GM15510 (cell line): ENCODE measurements around the gene SH3RF3.

Experiments
- POLR2A ChIP-seq: IDR thresholded peaks from 3 replicates; pipeline ENCODE4 v1.6.1; 2011; ENCODE audit warnings: borderline replicate concordance; ENCODE audit not compliant: insufficient read length; ENCODE audit errors: extremely low read depth

SH3RF3 gene

DNA sequence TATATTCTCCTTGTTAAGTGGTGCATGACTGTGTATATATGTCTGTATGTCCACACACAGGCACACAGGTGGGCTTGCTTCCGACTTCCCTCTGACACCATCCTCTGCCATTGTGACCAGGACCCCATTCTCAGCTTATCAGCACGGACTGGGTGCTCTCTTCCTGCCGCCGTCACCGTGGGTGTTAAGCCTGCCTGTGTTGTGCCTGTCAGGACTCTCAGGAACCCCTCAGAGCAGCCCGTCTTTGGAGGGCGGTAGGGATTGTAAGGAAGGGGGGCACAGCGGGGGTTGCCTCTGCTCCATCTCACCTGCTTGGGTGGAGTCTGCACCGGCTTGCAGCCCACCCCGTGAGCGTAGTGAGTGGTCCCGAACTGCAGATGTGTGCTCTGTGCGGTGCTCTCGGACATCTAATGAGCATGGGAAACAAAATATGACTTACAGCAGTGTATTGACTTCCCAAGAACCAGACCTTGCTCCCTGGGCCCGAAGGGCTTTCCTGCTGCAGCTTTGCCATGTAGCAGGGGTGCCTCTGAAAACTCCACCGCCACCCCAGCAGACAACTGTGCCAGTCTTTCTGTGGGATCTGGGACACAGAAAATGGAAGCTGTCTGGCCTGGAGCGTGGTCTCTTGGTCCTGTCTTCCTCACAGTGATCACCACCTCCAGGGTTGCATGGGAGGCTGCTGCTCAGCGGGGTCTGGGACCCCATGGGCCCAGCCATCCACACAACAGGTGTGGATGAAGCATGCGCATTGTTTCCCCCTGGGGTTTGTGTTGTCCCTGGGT, 58.9 kb downstream of the SH3RF3 start:
- no peak for TF ChIP-seq POLR2A

DNA sequence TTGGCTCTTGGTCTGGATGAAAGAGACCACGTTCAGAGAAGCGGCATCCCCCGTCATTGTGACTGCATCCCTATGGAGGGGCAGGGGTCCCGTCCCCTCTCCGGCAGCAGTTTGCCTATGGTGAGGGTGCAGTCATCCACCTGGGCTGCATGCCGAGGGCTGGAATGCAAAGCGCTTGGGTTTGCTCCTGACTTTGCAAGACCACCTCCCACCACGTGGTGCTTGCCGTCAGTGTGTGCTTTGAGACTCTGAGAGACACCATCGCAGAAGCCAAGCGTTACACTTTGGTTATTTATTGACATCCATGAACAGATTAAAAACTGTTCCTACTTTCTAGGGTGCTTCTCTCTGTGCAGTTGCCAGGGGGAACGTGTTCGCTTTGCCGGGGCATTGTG, 59.5 kb downstream of the SH3RF3 start:
- TF ChIP-seq POLR2A = no peak

DNA sequence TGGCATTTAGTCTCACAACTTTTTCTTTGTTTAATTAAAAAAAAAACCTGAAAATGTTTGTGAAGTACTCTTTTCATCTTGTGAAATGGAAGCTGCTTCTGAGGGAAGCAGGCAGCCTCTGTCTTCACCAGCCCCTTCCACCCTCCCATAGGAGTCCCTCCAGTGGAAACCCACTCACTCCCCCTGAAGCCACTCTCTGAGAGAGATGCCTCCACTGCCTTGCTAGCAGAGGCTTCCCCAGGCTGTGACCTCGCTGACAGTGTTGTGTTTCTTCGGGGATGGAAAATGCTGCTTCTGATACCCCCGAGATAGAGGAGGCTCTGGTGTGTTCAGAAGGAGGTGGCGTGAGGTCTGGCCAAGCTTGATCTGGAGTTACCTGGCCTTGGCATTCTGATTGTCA, 59.9 kb downstream of the SH3RF3 start:
- no peak for TF ChIP-seq POLR2A

DNA sequence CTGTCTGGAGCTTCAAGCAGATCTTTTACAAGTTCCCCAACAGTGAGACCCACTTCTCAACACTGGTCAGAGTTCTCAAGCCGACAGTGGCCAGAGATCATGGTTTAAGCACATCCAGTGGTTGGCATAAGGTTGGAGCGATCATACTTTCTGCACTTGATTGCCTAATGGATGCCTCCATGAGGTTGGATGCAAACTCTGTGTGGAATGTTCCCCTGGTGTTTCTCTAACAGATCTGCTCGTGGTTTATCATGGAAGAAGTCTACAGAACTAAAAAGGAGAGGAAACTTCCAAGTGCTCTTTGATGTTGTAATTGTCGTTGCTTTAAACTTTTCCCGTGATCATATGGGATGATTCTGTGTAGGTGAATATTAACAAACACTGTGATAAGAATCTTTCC, 60.7 kb downstream of the SH3RF3 start:
- TF ChIP-seq POLR2A = no peak

DNA sequence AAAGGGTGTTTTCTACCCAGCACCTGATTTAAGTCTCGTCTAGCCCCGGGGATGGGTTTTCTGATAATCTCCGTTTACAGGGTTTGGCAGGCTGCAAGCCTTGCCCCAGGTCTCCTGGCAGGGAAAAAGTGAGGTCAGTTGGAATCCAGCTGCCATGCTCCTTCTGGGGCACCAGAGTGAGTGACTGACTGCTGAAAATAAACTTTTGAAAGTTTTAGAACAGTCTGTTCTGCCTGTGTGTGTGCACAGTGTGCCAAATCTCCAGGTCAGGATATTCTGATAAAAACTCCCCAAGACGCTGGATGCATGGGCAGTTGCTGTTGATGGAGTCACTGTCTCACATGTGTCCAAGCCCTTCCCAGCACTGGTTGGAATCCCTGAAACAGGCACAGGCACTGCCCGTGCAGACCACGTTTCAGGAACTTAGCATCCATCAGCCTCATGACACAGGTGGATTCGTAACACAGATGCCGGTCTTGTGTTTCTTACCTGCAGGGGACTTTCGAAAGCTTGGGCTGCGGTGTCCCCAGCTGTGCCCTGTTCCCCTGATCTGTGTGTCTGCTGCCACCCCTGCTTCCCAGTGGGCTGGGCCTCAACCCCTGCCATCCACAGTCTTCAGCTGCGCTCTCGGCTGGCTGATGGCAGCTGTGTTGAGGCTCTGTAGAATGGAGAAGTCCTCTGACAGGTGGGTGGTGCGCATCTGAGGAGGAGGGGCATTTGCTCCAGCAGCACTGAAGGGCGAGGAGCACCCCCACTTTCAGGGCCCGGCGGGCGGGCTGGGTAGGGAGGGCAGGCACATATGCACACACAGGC, 65.0 kb downstream of the SH3RF3 start:
- no peak for TF ChIP-seq POLR2A

DNA sequence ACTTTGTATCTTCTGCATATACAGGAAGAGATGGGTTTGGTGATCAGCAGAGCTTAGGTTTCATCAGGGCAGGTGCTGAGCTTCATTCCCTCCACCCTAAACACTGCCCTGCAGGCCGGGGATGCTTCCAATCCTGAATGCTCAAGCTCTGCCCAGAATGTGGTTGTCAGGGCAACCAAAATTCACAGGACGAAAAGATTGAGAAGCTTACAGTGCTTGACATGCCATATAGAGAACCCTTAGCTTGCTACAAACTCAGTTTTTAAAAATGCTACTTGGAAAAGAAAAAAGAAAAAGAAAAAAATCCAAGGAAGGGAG, 65.6 kb downstream of the SH3RF3 start:
- no peak for TF ChIP-seq POLR2A

DNA sequence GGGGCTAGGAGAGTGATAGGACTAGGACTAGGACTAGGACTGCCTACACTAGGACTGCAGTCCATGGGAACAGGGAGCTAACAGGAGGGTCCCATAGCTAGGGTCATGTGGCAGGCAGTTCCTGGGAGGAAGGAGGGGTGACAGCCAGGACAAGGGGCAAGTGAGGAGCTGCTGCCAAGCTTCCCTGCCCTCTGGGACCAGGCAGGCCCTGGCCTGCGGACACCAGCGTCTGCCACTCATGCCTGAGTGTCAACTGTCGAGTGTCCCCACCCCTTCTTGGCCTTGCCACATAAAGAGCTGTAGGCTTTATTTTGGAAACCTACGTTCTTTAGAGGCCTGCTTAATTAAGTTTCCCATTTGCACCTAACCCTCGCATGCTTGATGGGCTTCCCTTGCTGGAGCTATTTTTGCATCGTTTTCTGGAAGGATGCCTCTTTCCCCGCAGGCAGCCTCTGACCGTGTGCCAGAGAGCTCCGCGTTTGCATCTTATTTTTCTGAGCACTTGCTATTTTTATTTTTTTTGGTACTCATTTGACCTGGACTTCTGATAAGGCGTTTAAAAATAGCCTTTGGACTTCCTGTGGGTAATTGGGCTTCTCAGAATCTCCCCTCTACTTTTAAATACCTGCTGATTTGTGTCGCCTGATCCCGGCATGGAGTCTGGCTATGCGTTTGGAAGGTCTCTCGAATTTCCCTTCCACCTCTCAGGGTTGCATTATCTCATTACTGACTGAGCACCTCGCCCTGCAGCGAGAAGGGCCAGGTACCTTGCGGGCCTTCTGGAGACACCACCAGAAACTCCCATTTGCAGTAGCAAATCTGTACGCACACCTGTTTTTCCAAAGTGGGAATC, 66.4 kb downstream of the SH3RF3 start:
- no peak for TF ChIP-seq POLR2A

GRCh38 chr2:109196081-109196875, 67.3 kb downstream of the SH3RF3 start:
- no peak for TF ChIP-seq POLR2A

- no peak for TF ChIP-seq POLR2A
These were observed 68.8 kb downstream of the SH3RF3 start for GRCh38 chr2:109197491-109198418.

GRCh38 chr2:109199790-109200189, 70.8 kb downstream of the SH3RF3 start:
- no peak for TF ChIP-seq POLR2A

DNA sequence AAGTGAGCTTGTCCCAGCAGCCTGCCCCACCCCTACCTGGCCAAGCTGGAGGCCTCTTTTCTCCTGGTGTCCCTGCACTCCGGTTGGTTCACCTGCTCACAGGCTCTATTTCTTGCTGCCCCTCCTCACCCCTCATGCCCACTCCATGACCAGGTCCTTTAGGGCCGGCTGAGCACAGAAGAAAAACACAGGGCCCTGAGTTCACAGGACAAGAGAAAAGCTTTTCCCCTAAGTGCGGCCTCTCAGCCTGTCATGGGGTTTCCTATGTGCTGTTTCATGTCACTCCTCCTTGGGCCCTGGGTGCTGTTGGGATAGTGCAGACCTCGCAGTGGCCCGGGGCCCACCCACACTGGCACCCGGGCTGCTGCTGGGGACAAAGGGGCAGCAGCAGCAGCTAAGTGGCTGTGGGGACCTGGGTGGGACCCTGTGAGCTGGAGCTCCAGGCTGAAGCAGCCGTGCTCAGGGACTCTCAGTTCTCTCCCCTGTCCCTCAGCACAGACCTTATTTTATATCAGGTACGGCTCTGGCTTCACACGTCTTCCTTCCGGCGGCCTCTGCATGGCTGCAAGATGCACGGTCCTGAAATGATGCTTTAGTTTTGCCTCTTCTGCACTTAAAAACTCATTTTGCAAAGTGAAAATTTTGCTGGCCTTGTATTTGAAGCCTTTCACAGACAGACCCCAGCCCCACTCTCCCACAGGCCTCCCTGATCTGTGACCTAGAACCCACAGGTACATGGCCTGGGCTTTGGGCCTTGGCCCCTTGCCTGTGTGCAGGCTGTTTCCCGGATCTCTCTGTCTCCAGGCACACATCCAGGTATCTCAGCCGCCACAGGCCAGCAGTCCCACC, 71.8 kb downstream of the SH3RF3 start:
- TF ChIP-seq POLR2A = no peak

DNA sequence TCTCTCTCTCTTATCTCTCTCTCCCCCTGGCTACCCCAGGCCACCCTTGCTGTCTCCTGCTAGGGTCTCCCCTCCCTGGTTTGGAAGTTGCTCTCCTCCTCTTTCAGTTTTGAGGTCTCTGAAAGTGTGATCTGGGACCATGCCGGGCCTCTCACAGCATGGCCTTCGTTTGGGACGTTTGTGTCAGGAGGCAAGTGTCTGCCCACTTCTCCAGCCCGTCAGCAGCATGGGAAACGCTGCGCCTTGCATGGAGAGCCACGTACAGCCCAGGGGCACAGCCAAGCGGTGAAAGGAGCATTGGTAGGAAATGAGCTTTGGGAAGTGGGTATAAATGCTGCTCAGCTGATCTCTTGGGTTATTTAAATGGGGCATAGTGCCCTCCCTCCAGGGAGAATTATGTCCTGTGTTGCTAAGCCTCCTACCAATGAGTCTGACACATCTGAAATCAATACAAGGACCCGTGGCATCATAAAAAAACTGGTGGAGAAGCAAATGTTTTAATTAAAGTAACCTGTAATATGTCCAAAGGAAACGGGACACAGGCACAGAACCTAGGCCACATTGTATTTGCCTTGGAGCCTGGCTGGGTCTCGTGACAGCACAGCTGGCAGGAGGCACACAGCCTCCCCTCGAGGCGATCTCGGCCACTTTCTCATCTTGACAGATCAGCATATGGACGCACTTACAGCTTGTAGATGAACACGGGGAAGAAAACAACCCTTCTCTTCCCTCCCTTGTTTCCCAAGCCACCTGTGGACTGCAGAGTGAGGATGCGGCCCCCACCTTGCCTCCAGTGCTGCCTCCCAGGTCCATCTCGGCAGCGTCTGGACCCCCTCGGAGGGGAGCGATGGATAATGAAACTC, 72.7 kb downstream of the SH3RF3 start:
- no peak for TF ChIP-seq POLR2A

DNA sequence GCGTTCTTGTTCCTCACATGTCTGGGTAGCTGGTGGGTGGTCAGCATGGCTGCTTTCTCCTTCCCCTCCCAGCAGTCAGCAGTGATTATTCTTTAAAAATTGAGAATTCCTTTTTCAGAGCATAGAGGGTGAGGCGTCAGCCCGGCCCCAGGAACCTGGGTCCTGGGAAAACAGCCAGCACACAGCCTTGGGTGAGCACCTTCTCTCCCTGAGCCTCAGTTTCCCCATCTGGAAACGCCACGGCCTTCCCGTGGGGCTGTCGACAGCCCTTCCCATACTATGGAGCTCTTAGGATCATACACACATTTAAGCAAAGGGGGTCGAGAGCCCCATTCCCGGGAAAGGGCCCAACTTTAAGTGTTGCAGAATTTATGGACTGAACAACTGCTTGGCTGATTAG, 73.5 kb downstream of the SH3RF3 start:
- no peak for TF ChIP-seq POLR2A
